GM08714 (cell line): ENCODE results near the gene ZNF101.

Experiments
- H3K4me3 ChIP-seq: fragments of 200-500 bp; sonication (Bioruptor generic); 2 replicates; pipeline ENCODE4 v1.5.1; 2014; ENCODE audit warnings: mild to moderate bottlenecking, low read length, inconsistent platforms
- ZNF274 ChIP-seq: IDR thresholded peaks from 2 replicates; pipeline ENCODE4 v1.6.1; 2012; ENCODE audit warnings: mild to moderate bottlenecking, low read depth, low read length

Gene ZNF101

GRCh38 chr19:19649580-19649995 is 19.1 kb upstream of the ZNF101 start:
- no peak overlapping the region for H3K4me3 ChIP-seq
- TF ChIP-seq ZNF274: no peak

- no peak for TF ChIP-seq ZNF274
Observed at GRCh38 chr19:19650331-19650730, 18.3 kb upstream of the ZNF101 start.

GRCh38 chr19:19651076-19651475 is 17.6 kb upstream of the ZNF101 start:
- no peak overlapping the region for H3K4me3 ChIP-seq
- no peak for TF ChIP-seq ZNF274

More at GRCh38 chr19:19650331-19650730, 18.3 kb upstream of the ZNF101 start:
- H3K4me3 ChIP-seq: no peak overlapping the region

GRCh38 chr19:19652482-19653295 is 15.9 kb upstream of the ZNF101 start:
- H3K4me3 ChIP-seq: no peak overlapping the region
- no peak for TF ChIP-seq ZNF274

- H3K4me3 ChIP-seq: no peak overlapping the region
- no peak for TF ChIP-seq ZNF274
Observed at GRCh38 chr19:19653597-19654147, 15.0 kb upstream of the ZNF101 start.

GRCh38 chr19:19654441-19654840 is 14.2 kb upstream of the ZNF101 start:
- no peak overlapping the region for H3K4me3 ChIP-seq

GRCh38 chr19:19655051-19655594 is 13.5 kb upstream of the ZNF101 start:
- TF ChIP-seq ZNF274: no peak
- no peak overlapping the region for H3K4me3 ChIP-seq

More at GRCh38 chr19:19654441-19654840, 14.2 kb upstream of the ZNF101 start:
- no peak for TF ChIP-seq ZNF274

GRCh38 chr19:19655641-19656343 is 12.8 kb upstream of the ZNF101 start:
- TF ChIP-seq ZNF274: no peak
- H3K4me3 ChIP-seq: no peak overlapping the region

GRCh38 chr19:19656451-19657396 is 11.9 kb upstream of the ZNF101 start:
- H3K4me3 ChIP-seq: no peak overlapping the region
- TF ChIP-seq ZNF274: no peak

GRCh38 chr19:19657397-19657783 is 11.2 kb upstream of the ZNF101 start:
- no peak overlapping the region for H3K4me3 ChIP-seq
- no peak for TF ChIP-seq ZNF274

GRCh38 chr19:19659646-19660245 is 8.9 kb upstream of the ZNF101 start:
- no peak for TF ChIP-seq ZNF274
- no peak overlapping the region for H3K4me3 ChIP-seq

GRCh38 chr19:19661141-19661674 is 7.4 kb upstream of the ZNF101 start:
- no peak for TF ChIP-seq ZNF274
- peak overlapping the region; percentile 92; the same call in 1 of the 2 replicates for H3K4me3 ChIP-seq
